Measurements from ENCODE around the gene HABP4. TPM values are rescaled to one million over a fixed set of nuclear protein-coding genes. Genes with fewer than 3 reads are reported as not detected.
A peak's percentile ranks its signal among the peaks of the same experiment; 100 is the strongest.

HABP4 gene
- total and polyA plus RNA-seq, 9 of the 15 experiments (the other 6 are each of a cell fraction or from before 2014, with no cell fraction given) = 0.38 to 2.4 (median 1.9) TPM

DNA sequence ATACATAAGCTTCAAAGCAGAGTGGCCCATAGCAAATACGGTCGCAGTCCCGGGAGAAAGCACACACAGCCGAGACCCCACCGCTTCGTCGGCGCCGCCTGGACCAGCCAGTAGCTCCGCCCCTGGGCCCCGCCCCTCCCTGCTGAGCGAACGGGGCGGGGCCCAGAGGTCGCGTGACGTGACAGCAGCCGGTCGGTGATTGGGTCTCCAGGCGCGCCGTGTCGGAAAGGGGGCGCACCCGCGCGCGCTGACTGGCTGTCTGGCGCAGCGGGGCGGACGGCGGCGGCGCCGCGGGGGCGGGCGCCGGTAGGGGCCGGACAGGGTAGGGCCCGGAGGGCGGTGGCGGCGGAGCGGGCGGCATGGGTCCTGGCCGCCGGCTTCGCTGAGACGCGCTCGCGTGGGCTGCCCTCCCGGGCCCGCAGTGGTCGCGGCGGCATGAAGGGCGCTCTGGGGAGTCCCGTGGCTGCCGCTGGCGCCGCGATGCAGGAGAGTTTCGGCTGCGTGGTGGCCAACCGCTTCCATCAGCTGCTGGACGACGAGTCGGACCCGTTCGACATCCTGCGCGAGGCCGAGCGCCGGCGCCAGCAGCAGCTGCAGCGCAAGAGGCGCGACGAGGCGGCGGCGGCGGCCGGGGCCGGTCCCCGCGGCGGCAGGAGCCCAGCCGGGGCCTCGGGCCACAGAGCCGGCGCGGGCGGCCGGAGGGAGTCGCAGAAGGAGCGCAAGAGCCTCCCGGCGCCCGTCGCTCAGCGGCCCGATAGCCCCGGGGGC is at the start of gene HABP4 (continued):
- TF ChIP-seq SLC30A9 (CRISPR knock-in tag; IDR thresholded peaks at IDR 0.05) (no peak), KLF10 (CRISPR knock-in tag; IDR thresholded peaks at IDR 0.05) (no peak), CBFA2T2 (conservative IDR thresholded peaks at IDR 0.05) (no peak), SMAD4 (CRISPR knock-in tag; conservative IDR thresholded peaks at IDR 0.05) (peak; percentile 89), ZNF584 (CRISPR knock-in tag; IDR thresholded peaks at IDR 0.05; ENCODE audit: low read depth) (no peak), ZNF184 (CRISPR knock-in tag; IDR thresholded peaks at IDR 0.05) (no peak), DEAF1 (CRISPR knock-in tag; IDR thresholded peaks at IDR 0.05) (no peak), PRMT5 (CRISPR knock-in tag; IDR thresholded peaks at IDR 0.05) (no peak), E2F8 (IDR thresholded peaks at IDR 0.05; ENCODE audit: low read depth, partially characterized antibody) (no peak), SIN3A (IDR thresholded peaks at IDR 0.05; ENCODE audit: borderline replicate concordance in 2 of 2, control insufficient read depth in 1 of 2, low read depth in 2 of 2, low read length in 2 of 2) (0 out of 4 replicates have a peak, but pooled peaks of 1 of the 2 experiments have one; percentile 31), ZNF589 (CRISPR knock-in tag; IDR thresholded peaks at IDR 0.05; ENCODE audit: low read depth) (no peak), HDAC2 (IDR thresholded peaks at IDR 0.05) (no peak), GTF2E2 (tag; IDR thresholded peaks at IDR 0.05) (no peak), PHTF2 (CRISPR knock-in tag; IDR thresholded peaks at IDR 0.05) (no peak), ZBTB12 (CRISPR knock-in tag; IDR thresholded peaks at IDR 0.05) (peak; percentile 72; the same call in 1 of the 2 replicates), ZBTB1 (CRISPR knock-in tag; IDR thresholded peaks at IDR 0.05; ENCODE audit: borderline replicate concordance, low read depth) (0 out of 2 replicates have a peak, but pooled peaks have one; percentile 17), SMARCE1 (IDR thresholded peaks at IDR 0.05) (no peak), PREB (CRISPR knock-in tag; IDR thresholded peaks at IDR 0.05) (no peak), MCM2 (IDR thresholded peaks at IDR 0.05; ENCODE audit: low read depth) (no peak), SRSF9 (IDR thresholded peaks at IDR 0.05; ENCODE audit: borderline replicate concordance, low read depth, low read length) (no peak), PTBP1 (IDR thresholded peaks at IDR 0.05; ENCODE audit: low read depth, low read length) (no peak)
- TF ChIP-seq, protein P1, sequence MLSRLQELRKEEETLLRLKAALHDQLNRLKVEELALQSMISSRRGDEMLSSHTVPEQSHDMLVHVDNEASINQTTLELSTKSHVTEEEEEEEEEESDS (CRISPR knock-in tag; IDR thresholded peaks at IDR 0.05) = no peak
